GM18867 (cell line): ENCODE measurements around the gene CHST15.

ENCODE experiments used
- ATAC-seq: cut with Tn5 transposase; IDR thresholded peaks from one replicate; pipeline ENCODE4 v1.9.1; 2021; ENCODE audit warnings: mild to moderate bottlenecking, moderate library complexity; ENCODE audit not compliant: unreplicated experiment

The CHST15 gene

GRCh38 chr10:124014416-124015154 is 78.8 kb downstream of the CHST15 start:
- ATAC-seq, result no peak

DNA sequence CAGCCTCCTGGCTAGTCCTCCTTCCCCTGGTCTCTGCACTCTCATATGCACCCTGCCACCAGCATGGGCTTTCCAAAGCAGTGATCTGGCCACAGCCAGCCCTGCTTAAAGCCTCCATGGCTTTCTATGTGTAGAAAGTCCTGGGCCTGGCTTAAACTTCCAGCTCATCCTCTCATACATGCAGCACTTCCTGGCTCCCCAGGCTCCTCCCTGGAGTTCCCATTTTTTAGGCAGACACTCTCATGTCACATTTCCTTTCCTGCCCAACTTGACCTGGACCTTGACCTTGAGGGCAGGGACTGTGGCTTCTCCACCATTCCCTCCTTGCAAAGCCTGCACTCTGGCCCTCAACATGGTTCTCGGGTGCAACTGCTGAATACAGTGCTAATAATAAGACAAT is 79.5 kb downstream of the CHST15 start:
- no peak for ATAC-seq

GRCh38 chr10:124012991-124013390 is 80.4 kb downstream of the CHST15 start:
- no peak for ATAC-seq

GRCh38 chr10:124012583-124012982 is 80.8 kb downstream of the CHST15 start:
- ATAC-seq, result no peak

- ATAC-seq, result no peak
These were observed 81.3 kb downstream of the CHST15 start for GRCh38 chr10:124012066-124012465.

- ATAC-seq, result no peak
These were observed 81.9 kb downstream of the CHST15 start for GRCh38 chr10:124011464-124011863.

GRCh38 chr10:124010563-124011131 is 82.8 kb downstream of the CHST15 start:
- ATAC-seq, result no peak

- ATAC-seq, result no peak
These were observed 83.4 kb downstream of the CHST15 start for GRCh38 chr10:124010024-124010423.

DNA sequence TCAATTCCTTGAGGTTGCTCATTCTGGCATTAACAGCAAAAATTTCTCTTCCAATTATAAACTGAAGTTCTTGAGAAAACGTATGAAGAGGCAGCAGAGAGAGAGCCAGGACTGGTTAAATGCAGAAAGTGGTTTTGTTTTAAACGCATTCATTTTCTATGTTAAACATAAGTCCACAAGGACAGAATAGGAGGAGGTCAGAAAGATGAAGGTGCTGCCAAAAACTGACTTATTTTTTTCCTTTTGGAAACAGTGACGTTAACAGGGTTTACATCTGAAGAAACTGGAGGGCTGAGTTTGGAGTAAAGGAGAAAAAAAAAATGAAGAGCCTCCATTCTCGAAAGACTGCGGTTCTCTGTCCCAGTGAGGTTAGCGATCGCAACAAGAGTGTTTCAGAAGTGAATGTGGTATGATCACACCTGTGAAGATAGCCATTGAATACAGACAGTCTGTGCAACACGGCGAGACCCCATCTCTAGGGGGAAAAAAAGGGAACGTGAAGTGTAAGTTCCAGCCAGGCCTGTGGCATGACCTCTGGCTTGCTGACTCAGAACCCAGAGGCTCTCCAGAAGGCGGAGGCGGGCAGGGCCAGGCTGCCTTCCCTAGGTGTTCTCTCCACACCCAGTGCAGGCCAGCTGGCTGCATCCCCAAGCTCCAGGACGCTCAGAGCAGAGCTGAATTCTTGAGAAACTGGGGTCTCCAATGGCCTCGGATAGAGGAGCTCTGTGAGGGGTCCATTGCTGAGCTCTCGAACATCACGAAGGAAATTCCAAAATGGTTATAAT is 84.0 kb downstream of the CHST15 start:
- ATAC-seq, result no peak

GRCh38 chr10:124008681-124009080 is 84.7 kb downstream of the CHST15 start:
- ATAC-seq, result no peak

DNA sequence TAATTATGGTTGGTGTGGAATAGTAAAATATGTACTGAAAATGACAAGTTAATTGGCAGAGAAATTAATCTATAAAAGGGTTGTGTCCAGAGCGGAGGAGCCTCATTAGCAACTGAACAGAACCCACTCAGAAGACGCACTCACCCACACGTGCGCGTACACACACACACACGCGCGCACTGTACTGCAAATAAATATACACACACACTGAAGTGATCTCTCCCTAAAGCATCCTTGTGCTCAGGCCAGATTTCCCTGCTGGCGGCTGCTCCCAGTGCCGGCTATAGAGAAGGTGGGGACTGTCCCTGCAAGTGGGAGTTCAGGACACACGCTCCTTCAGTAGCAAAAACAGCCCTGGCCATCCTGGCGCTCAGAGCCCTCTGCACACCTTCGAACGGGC is 85.2 kb downstream of the CHST15 start:
- no peak for ATAC-seq

DNA sequence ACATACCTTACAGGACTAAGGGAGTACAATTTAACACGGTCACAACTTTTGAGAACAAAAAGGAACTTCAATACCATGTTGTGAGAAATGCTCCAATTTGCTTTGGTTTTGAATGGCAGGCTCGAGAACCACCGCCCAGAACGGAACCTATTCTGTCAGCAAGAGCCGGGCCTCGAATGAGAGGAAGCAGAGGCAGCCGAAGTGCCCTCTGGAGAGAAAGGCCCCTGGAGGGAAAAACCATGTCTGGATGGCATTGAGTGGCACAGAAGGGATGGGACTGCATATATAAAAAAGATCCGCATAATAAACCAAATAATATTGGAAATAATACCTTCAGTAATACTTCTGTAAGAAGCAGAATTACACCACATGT is 85.6 kb downstream of the CHST15 start:
- no peak for ATAC-seq

DNA sequence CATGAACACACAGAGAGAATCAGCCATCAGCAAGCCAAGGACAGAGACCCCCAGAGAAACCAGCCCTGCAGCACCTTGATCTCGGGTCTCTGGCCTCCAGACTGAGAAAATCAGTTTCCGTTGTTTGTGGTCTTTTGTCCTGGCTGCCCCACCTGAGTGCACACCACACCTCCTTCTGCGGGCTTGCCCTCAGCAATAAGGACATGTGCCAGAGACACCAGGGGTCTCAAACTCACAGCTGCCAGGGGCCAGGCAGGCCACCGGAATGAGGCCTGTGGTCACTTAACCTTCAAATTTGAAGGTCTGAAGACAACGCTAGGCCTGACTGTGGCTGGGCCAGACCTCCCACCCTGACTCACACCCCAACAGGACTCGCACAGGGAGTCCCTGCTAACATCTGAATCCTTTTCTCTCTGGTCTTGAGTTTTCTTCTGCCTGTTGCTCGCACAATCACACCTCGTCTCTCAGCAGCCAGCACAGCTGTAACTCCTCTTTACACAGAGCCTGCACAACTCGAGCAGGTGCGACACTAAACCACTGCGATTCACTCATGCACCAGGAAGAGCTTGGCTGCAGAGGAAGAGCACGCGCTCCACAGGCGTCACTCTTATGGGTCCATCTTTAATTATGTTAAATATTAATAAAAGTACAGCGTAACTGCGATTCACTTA is 86.2 kb downstream of the CHST15 start:
- no peak for ATAC-seq

GRCh38 chr10:124006526-124006925 is 86.9 kb downstream of the CHST15 start:
- ATAC-seq, result no peak

DNA sequence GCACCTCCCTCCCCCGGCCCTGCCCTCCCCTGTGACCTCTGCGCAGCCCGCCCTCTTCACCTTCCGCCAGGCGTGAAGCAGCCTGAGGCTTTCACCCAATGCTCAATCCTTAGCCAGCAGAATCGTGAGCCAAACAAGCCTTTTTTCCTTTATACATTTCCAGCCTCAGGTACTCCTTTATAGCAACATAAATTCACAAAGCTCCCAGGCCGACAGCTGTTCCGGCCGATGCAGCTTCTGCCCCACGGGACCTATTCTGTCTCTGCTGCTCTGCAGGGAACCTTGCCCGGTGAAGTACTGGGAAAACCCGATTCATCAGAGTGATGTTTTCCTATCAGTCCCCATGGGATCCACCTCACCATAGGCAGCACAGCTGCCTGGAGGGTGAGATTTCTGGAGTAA is 87.4 kb downstream of the CHST15 start:
- no peak for ATAC-seq

GRCh38 chr10:124005091-124005490 is 88.3 kb downstream of the CHST15 start:
- ATAC-seq, result no peak

- no peak for ATAC-seq
These were observed 88.8 kb downstream of the CHST15 start for GRCh38 chr10:124004663-124005004.

DNA sequence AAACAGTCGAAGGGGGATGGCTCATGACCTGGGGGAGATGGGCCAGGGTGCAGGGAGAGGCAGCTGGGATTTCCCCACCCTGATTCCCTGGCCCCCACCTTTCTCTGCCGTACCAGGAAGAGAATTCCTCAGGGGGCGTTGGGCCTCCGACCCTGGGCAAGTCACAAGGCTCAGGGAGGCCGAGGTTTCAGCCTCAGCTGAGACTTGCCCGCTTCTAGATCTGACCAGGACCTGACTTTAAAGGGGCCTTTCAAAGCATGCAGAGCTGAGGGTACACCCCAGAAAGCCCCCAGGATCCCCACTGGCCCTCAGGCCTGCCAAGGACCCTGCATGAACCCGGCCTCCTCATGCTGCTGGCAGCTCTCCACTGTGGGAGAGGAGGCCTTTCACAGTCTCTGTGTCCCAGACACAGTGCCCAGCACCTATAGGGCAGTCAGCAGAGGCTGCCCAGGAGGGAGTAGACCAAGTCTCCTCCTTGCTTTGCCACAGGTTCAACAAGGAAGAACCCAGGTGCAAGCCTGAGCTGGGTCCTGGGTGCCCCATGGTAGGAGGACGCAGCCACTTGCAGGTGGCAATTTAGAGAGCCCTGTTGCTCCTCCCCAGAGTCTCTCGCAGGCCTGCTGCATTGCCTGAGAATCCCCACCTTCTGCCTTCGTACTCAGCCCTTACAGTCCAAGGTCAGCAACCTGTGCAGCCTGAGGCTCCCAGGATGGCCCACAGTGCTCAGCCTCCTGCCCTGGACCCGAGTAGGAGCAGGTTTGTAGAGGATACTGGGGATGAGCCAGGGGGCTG is 89.3 kb downstream of the CHST15 start:
- ATAC-seq, result no peak

DNA sequence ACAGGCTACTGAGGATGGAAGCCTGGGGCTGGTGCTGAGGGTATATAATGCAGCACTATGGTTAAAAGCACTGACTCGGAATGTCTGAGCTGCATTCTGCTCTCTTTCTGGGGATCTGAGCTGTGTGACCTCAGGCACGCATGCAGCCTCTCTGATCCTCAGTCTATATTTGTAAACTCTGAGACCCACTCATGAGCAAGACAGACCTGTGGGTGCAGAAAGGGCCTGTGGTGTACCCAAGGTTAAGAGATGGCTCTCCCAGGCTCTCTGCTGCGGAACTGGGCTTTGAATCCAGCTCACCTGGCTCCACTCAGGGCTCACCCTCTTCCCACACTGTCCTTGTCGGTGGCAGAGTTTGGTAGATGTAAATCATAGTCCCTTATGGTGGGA is 89.9 kb downstream of the CHST15 start:
- ATAC-seq, result no peak

DNA sequence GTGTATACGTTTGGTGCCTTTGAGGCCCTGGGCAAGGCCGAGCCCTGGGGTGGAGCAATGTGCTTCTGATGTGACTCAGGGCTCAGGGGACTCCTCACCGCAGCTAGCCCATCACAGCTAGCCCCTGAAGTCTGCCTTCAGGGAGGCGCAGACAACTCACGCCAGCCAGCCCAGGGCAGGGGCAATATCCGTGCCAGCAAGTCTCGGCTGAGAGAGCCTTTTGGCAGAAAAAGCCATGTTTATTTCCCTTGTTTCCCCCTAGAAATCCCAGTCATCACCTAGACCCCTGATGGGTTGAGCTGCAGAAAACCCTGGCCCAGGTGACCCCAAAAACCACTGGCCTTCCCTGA is 90.4 kb downstream of the CHST15 start:
- ATAC-seq, result no peak
